GM12892 (cell line): ENCODE data around the gene OR2M5.

Source experiments
- DNase-seq: peaks from one replicate; pipeline ENCODE4 v3.0.0; 2011; ENCODE audit not compliant: insufficient read length
- FAIRE-seq: peaks from 2 replicates; lab custom pipeline; 2011; peaks lifted over from hg19 to GRCh38; lab: Jason Lieb, UNC
- POLR2A ChIP-seq: IDR thresholded peaks from 2 replicates; pipeline ENCODE4 v1.6.1; 2011; ENCODE audit warnings: low read depth, low read length, control low read depth
- POLR2AphosphoS5 ChIP-seq: IDR thresholded peaks from 2 replicates; pipeline ENCODE4 v1.6.1; 2011; ENCODE audit warnings: low read depth, low read length, control low read depth
- TAF1 ChIP-seq: IDR thresholded peaks from 2 replicates; pipeline ENCODE4 v1.6.1; 2011; ENCODE audit warnings: low read depth, mild to moderate bottlenecking, control low read depth, low read length, borderline replicate concordance

OR2M5 gene

DNA sequence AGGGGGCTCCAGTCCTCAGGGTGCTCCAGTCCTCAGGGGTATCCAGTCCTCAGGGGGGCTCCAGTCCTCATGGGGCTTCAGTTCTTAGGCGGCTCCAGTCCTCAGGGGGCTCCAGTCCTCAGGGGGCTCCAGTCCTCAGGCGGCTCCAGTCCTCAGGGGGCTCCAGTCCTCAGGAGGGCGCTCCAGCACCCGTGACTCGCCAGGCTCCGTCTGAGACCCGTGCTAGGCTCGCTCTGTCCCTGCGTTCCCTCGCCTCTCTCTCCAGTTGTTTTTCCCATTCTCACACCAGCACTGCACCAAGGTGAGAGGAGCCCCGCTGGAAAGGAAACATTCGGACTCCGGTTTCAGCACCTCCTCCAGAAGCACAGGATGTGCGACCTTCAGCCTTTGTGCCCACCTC is 20.2 kb downstream of the OR2M5 start:
- no peak for TF ChIP-seq POLR2AphosphoS5
- no peak for TF ChIP-seq TAF1
- no peak for TF ChIP-seq POLR2A
- DNase-seq (no peak), FAIRE-seq (no peak)

DNA sequence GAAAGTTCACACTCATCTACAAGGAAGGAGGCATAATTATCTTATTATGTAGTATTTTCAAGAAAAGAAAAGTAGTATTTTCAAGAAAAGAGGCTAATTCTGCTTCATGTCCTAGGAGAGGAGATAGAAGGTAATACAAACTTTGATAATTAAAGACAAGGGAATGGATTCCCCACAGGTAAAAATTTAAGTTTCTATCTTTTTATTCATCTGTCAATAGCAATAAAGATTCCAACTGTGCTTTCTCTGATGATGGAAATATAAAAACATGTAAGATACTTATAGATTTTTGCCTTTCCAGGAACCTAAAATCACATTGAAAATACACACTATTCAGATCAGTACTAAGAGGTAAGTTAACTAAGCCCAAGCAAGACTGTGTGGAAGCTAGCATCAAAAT is 29.6 kb downstream of the OR2M5 start, which contains the start of gene OR2M2:
Gene OR2M2 (plus strand): TSS at position 301 of the 400 bp plus-strand sequence. CDS start 5,165 bp downstream, outside the sequence.
- TF ChIP-seq POLR2AphosphoS5: no peak
- no peak for TF ChIP-seq TAF1
- TF ChIP-seq POLR2A: no peak
- DNase-seq (no peak), FAIRE-seq (no peak)

DNA sequence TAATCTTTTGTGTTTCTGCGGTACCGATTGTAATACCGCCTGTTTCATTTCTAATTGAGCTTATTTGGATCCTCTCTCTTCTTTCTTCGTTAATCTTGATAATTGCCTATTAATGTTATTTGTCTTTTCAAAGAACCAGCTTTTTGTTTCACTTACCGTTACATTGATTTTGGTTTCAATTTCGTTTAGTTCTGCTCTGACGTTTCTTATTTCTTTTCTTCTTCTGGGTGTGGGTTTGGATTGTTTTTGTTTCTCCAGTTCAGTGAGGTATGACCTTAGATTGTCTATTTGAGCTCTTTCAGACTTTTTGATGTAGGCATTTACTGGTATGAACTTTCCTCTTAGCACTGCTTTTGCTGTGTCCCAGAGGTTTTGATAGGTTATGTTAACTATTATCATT is 39.0 kb downstream of the OR2M5 start:
- FAIRE-seq (no peak), DNase-seq (no peak)
- TF ChIP-seq TAF1 (no peak), POLR2AphosphoS5 (no peak), POLR2A (no peak)

DNA sequence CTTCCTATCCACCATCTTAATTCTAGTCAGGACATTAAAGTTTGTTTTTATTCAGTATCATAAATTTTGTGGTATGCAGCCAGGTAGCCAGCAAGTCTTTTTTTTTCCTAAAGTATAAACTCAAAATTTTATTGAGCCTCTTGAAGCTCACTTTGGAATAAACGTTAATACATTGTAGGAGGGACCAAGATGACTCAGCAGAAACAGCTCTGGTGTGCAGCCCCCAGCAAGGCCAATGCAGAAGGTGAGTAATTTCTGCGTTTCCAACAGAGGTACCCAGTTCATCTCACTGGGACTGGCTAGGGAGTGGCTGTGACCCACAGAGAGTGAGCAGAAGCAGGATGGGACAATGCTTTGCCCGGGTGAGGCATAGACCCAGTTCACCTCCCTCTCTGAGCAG is 42.4 kb downstream of the OR2M5 start:
- DNase-seq: no peak
- TF ChIP-seq POLR2AphosphoS5: no peak
- FAIRE-seq: no peak

DNA sequence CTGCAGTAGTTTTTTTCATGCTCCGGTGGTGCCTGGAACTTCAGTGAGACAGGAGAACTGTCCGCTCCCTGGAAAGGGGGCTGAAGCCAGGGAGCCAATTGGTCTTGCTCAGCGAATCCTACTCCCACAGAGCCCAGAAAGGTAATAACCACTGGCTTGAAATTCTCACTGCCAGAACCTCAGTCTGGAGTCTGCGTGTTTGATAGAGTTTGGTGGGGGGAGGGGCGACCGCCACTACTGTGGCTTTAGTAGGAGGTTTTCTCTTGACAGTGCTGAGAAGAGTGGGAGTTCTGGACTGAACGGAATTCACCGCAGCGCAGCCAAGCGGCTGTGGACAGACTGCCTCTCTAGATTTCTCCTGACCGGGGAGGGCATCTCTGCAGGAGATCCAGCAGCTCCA is 44.1 kb downstream of the OR2M5 start:
- TF ChIP-seq POLR2AphosphoS5 (no peak), POLR2A (no peak), TAF1 (no peak)
- FAIRE-seq (no peak), DNase-seq (no peak)

DNA sequence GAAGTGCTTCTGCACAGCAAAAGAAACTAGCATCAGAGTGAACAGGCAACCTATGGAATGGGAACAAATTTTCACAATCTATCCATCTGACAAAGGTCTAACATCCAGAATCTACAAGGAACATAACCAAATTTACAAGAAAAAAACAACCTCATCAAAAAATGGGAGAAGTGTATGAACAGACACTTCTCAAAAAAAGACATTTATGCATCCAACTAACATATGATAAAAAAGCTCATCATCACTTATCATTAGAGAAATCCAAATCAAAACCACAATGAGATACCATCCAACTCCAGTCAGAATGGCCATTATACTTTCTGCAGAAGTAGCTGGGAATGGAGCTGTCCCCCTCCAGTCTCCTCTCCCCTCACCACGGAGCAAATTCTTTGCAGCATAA is 49.2 kb downstream of the OR2M5 start:
- FAIRE-seq (no peak), DNase-seq (no peak)
- TF ChIP-seq POLR2AphosphoS5 (no peak), POLR2A (no peak), TAF1 (no peak)
